K562 (cell line): Measurements from ENCODE around the gene KCNQ2.

Experiments used
- EZH2 ChIP-seq: IDR thresholded peaks from 2 replicates; pipeline ENCODE4 v1.6.1; 2012; ENCODE audit warnings: low read depth, mild to moderate bottlenecking, inconsistent platforms, low read length, borderline replicate concordance
- JUNB ChIP-seq: fragments of 450-650 bp; formaldehyde crosslinking; conservative IDR thresholded peaks from 2 replicates; pipeline ENCODE4 v1.4.0; 2020; ENCODE audit warnings: mild to moderate bottlenecking
- JUND ChIP-seq, 2 experiments: IDR thresholded peaks; 2 replicates in 1 of 2; 3 replicates in 1 of 2; pipeline ENCODE4 v1.6.1; 2011; ENCODE audit warnings: borderline replicate concordance in 2 of 2, low read depth in 2 of 2, low read length in 2 of 2, improper control_type of control experiment in 1 of 2, missing biosample characterization in 1 of 2, missing genetic modification characterization in 1 of 2, missing genetic modification reagents in 1 of 2
- NFXL1 ChIP-seq: fragments of 450-650 bp; formaldehyde crosslinking; IDR thresholded peaks from 2 replicates; pipeline ENCODE4 v1.4.0; 2021; ENCODE audit warnings: mild to moderate bottlenecking
- POLR2A ChIP-seq: fragments of 450-650 bp; conservative IDR thresholded peaks from 2 replicates; pipeline ENCODE4 v1.6.1; 2016
- TCF3 ChIP-seq: sonication (generic); formaldehyde crosslinking; IDR thresholded peaks from 2 replicates; pipeline ENCODE4 v1.4.0; 2020; ENCODE audit warnings: mild to moderate bottlenecking, missing genetic modification reagents
- ZFPM2 ChIP-seq: fragments of 250-450 bp; sonication (Bioruptor Pico); IDR thresholded peaks from 2 replicates; pipeline ENCODE4 v1.5.1; 2022; ENCODE audit warnings: mild to moderate bottlenecking
- ZNF354B ChIP-seq: fragments of 250-450 bp; sonication (Bioruptor Pico); IDR thresholded peaks from 2 replicates; pipeline ENCODE4 v1.4.0; 2020
- ZNF77 ChIP-seq: fragments of 250-450 bp; sonication (Bioruptor Pico); IDR thresholded peaks from 2 replicates; pipeline ENCODE4 v1.5.0; 2020
- TF ChIP-seq, protein P1 (sequence below), 3 experiments: IDR thresholded peaks in 2 of 3; conservative IDR thresholded peaks in 1 of 3; 2 replicates each; pipeline ENCODE4 v1.5.1; 2011 to 2012; ENCODE audit warnings: low read length in 3 of 3, mild to moderate bottlenecking in 3 of 3, control low read depth in 2 of 3, improper control_type of control experiment in 1 of 3, inconsistent platforms in 1 of 3, low read depth in 1 of 3, mixed read lengths in 1 of 3, moderate library complexity in 1 of 3; ENCODE audit not compliant: insufficient read depth in 2 of 3
- TF ChIP-seq, protein P2 (sequence below): sonication (generic); formaldehyde crosslinking; IDR thresholded peaks from 2 replicates; pipeline ENCODE4 v1.8.1; 2023; ENCODE audit warnings: mild to moderate bottlenecking, missing genetic modification reagents
- TF ChIP-seq, protein P3 (sequence below): sonication (generic); formaldehyde crosslinking; IDR thresholded peaks from 2 replicates; pipeline ENCODE4 v1.8.1; 2023; ENCODE audit warnings: mild to moderate bottlenecking, missing genetic modification reagents, moderate library complexity
- TF ChIP-seq, protein P4 (sequence below), 2 experiments: IDR thresholded peaks; 2 replicates each; pipeline ENCODE4 v1.6.1; 2011; ENCODE audit warnings: borderline replicate concordance in 1 of 2, control low read depth in 1 of 2, low read depth in 1 of 2, low read length in 1 of 2, mild to moderate bottlenecking in 1 of 2, mixed read lengths in 1 of 2, moderate library complexity in 1 of 2; ENCODE audit not compliant: insufficient read depth in 1 of 2, insufficient read length in 1 of 2, poor library complexity in 1 of 2, severe bottlenecking in 1 of 2; ENCODE audit errors: extremely low read depth in 1 of 2

DNA sequence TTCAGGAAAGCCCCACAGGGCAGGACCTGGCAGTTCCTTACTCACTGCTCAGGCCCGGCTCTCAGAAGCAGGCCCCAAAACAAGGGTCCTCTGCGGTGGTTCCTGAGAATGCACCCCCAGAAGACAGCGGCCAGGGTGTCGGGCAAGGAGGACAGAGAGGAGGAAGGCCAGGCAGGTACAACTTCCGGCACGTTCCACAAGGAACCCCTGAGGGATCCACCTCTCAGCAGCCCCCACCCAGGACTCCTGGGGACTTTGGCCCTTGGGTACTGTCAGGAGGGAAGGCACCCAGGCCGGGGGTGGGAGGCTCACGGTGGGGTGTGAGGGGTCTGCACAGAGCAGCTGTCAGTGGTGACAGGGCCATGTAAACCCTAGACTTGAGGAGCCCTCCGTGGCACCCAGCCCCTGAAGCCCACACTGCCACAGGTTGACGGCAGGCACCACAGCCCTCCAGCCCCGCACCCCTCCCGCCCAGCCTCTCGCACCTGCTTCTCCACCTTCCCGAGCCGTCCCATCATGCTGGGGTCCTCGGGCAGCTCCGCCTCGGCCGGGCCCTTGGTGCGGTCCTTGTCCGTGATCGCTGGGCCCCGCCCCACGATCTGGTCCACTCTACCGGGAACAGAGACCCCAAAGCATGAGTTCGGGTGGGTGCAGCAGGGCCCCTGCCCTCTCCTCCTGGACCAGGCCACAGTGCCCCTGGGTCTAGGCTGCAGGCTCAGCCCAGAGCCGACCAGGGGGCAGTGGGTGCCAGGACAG, 64.3 kb downstream of the KCNQ2 start:
- TF ChIP-seq ZFPM2 (CRISPR knock-in tag) (no peak), NFXL1 (CRISPR knock-in tag) (no peak), EZH2 (no peak), ZNF354B (CRISPR knock-in tag) (no peak), JUND (IDR thresholded peaks at IDR 0.05; ENCODE audit: borderline replicate concordance, low read depth, low read length) (no peak), JUND (tag; IDR thresholded peaks at IDR 0.05; ENCODE audit: borderline replicate concordance, low read depth, low read length) (no peak), TCF3 (no peak), ZNF77 (CRISPR knock-in tag) (no peak), POLR2A (no peak), JUNB (no peak)
- TF ChIP-seq, protein P1, sequence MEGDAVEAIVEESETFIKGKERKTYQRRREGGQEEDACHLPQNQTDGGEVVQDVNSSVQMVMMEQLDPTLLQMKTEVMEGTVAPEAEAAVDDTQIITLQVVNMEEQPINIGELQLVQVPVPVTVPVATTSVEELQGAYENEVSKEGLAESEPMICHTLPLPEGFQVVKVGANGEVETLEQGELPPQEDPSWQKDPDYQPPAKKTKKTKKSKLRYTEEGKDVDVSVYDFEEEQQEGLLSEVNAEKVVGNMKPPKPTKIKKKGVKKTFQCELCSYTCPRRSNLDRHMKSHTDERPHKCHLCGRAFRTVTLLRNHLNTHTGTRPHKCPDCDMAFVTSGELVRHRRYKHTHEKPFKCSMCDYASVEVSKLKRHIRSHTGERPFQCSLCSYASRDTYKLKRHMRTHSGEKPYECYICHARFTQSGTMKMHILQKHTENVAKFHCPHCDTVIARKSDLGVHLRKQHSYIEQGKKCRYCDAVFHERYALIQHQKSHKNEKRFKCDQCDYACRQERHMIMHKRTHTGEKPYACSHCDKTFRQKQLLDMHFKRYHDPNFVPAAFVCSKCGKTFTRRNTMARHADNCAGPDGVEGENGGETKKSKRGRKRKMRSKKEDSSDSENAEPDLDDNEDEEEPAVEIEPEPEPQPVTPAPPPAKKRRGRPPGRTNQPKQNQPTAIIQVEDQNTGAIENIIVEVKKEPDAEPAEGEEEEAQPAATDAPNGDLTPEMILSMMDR (IDR thresholded peaks at IDR 0.05 in 2 of 3, conservative IDR thresholded peaks at IDR 0.05 in 1 of 3; ENCODE audit: insufficient read depth in 2 of 3, low read depth in 1 of 3, low read length in 3 of 3) = no peak
- TF ChIP-seq, protein P2, sequence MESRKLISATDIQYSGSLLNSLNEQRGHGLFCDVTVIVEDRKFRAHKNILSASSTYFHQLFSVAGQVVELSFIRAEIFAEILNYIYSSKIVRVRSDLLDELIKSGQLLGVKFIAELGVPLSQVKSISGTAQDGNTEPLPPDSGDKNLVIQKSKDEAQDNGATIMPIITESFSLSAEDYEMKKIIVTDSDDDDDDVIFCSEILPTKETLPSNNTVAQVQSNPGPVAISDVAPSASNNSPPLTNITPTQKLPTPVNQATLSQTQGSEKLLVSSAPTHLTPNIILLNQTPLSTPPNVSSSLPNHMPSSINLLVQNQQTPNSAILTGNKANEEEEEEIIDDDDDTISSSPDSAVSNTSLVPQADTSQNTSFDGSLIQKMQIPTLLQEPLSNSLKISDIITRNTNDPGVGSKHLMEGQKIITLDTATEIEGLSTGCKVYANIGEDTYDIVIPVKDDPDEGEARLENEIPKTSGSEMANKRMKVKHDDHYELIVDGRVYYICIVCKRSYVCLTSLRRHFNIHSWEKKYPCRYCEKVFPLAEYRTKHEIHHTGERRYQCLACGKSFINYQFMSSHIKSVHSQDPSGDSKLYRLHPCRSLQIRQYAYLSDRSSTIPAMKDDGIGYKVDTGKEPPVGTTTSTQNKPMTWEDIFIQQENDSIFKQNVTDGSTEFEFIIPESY = no peak
- TF ChIP-seq, protein P3, sequence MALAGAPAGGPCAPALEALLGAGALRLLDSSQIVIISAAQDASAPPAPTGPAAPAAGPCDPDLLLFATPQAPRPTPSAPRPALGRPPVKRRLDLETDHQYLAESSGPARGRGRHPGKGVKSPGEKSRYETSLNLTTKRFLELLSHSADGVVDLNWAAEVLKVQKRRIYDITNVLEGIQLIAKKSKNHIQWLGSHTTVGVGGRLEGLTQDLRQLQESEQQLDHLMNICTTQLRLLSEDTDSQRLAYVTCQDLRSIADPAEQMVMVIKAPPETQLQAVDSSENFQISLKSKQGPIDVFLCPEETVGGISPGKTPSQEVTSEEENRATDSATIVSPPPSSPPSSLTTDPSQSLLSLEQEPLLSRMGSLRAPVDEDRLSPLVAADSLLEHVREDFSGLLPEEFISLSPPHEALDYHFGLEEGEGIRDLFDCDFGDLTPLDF (CRISPR knock-in tag) = no peak
- TF ChIP-seq, protein P4, sequence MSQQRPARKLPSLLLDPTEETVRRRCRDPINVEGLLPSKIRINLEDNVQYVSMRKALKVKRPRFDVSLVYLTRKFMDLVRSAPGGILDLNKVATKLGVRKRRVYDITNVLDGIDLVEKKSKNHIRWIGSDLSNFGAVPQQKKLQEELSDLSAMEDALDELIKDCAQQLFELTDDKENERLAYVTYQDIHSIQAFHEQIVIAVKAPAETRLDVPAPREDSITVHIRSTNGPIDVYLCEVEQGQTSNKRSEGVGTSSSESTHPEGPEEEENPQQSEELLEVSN (IDR thresholded peaks at IDR 0.05; ENCODE audit: borderline replicate concordance in 1 of 2, extremely low read depth in 1 of 2, insufficient read depth in 1 of 2, insufficient read length in 1 of 2, low read depth in 1 of 2, low read length in 1 of 2, poor library complexity in 1 of 2, severe bottlenecking in 1 of 2) = no peak
